AG09319 (cell line): ENCODE results near the gene CMTM3.
A peak's percentile ranks its signal among the peaks of the same experiment; 100 is the strongest.
"Not testable (repeated sequence)": the region's sequence is repeated elsewhere in the genome, so short reads cannot be mapped to it uniquely, and the experiment has no call there.

ENCODE experiments used
- DNase-seq: peaks from one replicate; pipeline ENCODE4 v3.0.0-alpha.2; 2010; ENCODE audit warnings: low read depth; ENCODE audit errors: extremely low read depth
- CTCF ChIP-seq: IDR thresholded peaks from 2 replicates; pipeline ENCODE4 v1.5.1; 2011; ENCODE audit warnings: low read depth, mild to moderate bottlenecking, inconsistent platforms, low read length, moderate library complexity

CMTM3 gene

GRCh38 chr16:66661210-66661560, 56.7 kb downstream of the CMTM3 start:
- no peak for DNase-seq
- no peak for TF ChIP-seq CTCF

- not testable (repeated sequence) for DNase-seq
These were observed 57.3 kb downstream of the CMTM3 start for GRCh38 chr16:66661671-66662346.

GRCh38 chr16:66662445-66663194, 58.1 kb downstream of the CMTM3 start:
- DNase-seq: no peak
- peak; percentile 66 for TF ChIP-seq CTCF
